Measurements from ENCODE around the gene CHN2.

DNA sequence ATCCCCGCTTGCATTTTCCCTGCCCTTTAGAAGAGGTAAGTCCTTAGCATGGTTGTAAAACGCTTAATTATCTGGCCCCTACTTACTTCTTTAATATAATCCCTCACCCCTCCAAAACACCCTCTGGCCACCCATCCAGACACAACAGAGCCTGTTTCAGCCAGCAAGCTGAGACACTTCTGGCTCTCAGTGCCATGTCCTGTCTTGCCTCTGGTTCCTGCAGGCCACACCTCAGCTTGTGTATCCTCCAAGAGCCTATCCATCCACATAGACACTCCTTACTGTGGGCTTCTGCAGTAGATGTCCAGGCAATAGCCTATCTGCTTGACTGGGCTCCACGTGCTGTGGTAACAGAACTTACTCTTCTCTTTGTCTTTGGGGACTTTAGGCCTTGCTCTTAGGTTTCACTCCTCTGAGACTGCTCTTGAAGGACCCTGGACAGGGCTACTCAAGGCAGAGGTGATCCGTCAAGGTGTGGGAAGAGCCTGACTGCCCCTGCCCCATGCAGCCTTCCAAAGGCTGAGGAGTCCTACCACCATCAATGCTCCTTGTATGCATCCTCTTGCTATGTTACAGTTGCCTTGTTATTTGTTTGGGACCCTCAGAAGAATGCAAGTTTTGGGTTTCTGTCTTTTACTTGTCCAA lies 149.9 kb downstream of the CHN2 start:
- TF ChIP-seq, protein P1, sequence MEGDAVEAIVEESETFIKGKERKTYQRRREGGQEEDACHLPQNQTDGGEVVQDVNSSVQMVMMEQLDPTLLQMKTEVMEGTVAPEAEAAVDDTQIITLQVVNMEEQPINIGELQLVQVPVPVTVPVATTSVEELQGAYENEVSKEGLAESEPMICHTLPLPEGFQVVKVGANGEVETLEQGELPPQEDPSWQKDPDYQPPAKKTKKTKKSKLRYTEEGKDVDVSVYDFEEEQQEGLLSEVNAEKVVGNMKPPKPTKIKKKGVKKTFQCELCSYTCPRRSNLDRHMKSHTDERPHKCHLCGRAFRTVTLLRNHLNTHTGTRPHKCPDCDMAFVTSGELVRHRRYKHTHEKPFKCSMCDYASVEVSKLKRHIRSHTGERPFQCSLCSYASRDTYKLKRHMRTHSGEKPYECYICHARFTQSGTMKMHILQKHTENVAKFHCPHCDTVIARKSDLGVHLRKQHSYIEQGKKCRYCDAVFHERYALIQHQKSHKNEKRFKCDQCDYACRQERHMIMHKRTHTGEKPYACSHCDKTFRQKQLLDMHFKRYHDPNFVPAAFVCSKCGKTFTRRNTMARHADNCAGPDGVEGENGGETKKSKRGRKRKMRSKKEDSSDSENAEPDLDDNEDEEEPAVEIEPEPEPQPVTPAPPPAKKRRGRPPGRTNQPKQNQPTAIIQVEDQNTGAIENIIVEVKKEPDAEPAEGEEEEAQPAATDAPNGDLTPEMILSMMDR (IDR thresholded peaks at IDR 0.05), result no peak
- TF ChIP-seq POLR2A (IDR thresholded peaks at IDR 0.05) (no peak), POLR2AphosphoS5 (IDR thresholded peaks at IDR 0.05) (no peak), EP300 (IDR thresholded peaks at IDR 0.05) (no peak)

All from upper lobe of left lung (tissue), 4 donors.